GM19372 (cell line): ENCODE results near the gene ZNF254.
A peak's percentile ranks its signal among the peaks of the same experiment; 100 is the strongest.
"Not testable (repeated sequence)": the region's sequence is repeated elsewhere in the genome, so short reads cannot be mapped to it uniquely, and the experiment has no call there.

Experiments used
- ATAC-seq: cut with Tn5 transposase; IDR thresholded peaks from one replicate; pipeline ENCODE4 v1.9.1; 2021; ENCODE audit warnings: mild to moderate bottlenecking, low read depth, moderate library complexity; ENCODE audit not compliant: unreplicated experiment

The ZNF254 gene

DNA sequence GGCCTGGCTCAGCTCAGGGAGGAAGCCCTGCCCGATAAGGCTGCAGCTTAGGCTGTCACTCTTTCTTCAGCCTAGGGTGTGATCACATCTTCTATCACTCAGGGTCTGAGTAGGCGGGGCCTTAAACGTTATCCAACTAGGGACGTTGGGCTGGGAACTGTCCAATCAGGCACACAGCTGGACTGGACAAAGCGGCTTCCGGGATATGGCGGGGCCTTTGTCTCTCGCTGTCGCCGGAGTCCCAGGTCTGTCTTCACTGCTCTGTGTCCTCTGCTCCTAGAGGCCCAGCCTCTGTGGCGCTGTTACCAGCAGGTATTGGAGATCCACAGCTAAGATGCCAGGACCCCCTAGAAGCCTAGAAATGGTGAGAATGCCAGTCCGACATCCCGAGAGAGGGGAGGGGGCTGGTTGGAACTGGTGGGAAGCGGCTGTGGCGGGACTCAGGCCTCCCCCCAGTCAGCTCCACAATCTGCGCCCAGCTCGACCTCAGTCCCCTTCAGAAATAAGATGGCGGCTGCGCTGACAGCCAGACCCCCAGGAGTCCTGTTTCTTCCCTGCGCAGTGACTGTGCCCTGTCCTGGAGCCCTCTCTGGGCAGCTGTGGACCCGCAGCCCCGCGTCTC is at the start of gene ZNF254:
Gene ZNF254 (plus strand): TSS at position 214 of the 622 bp plus-strand sequence. CDS start 121 bp downstream, at position 335.
- peak; percentile 98 for ATAC-seq

- ATAC-seq, result no peak
These were observed 46.4 kb upstream of the ZNF254 start for GRCh38 chr19:24040621-24041020.

- not testable (repeated sequence) for ATAC-seq
These were observed 45.7 kb upstream of the ZNF254 start for GRCh38 chr19:24041326-24041725.

- ATAC-seq, result no peak
These were observed 40.4 kb upstream of the ZNF254 start for GRCh38 chr19:24046550-24046949.

- no peak for ATAC-seq
These were observed 38.7 kb upstream of the ZNF254 start for GRCh38 chr19:24048261-24048660.

GRCh38 chr19:24049537-24049936 is 37.5 kb upstream of the ZNF254 start:
- ATAC-seq, result no peak

- no peak for ATAC-seq
These were observed 35.5 kb upstream of the ZNF254 start for GRCh38 chr19:24051516-24051915.

GRCh38 chr19:24052811-24053210 is 34.2 kb upstream of the ZNF254 start:
- no peak for ATAC-seq

- no peak for ATAC-seq
These were observed 33.4 kb upstream of the ZNF254 start for GRCh38 chr19:24053601-24054000.

DNA sequence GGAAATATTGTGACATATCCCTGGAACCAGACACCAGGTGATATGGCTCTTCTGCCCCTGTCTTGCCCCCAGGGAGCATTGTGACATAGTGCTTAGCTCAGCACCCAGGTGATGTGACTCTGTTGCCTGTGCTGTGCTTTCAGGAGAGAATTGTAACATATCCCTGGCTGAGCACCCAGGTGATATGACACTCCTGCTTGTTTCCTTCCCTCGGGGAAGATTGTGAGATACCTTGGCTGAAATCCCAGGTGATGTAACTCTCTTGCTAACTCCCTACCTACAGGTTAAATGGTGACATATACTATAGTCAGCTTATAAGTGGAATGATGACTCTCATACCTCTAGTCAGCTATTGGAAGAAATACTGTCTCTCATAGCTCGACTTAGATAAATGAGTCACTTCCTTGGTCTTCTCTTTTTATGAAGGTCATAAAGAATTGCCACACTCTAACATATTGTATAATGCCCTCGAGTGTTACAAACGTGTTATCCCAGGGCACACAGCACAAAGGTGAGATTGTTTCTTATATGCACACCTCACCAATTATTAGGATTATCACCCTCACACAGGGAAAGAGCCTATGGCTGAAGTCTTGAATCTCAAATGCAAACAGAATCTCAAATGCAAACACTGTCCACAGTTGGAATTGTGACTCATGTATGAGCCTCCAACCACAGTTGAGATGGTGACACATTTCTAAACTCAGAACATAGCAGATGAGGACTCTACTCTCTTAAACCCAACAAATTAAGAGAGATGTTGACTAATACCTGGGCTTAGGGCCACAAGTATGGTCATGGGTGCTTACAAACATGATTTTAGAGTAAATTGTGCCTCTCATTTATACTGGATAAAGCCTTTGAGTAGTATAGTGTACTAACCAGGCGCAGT is 32.7 kb upstream of the ZNF254 start:
- ATAC-seq, result no peak

- ATAC-seq, result no peak
These were observed 31.4 kb upstream of the ZNF254 start for GRCh38 chr19:24055548-24055947.

GRCh38 chr19:24057144-24057543 is 29.8 kb upstream of the ZNF254 start:
- no peak for ATAC-seq

- ATAC-seq, result no peak
These were observed 27.3 kb upstream of the ZNF254 start for GRCh38 chr19:24059563-24060295.

DNA sequence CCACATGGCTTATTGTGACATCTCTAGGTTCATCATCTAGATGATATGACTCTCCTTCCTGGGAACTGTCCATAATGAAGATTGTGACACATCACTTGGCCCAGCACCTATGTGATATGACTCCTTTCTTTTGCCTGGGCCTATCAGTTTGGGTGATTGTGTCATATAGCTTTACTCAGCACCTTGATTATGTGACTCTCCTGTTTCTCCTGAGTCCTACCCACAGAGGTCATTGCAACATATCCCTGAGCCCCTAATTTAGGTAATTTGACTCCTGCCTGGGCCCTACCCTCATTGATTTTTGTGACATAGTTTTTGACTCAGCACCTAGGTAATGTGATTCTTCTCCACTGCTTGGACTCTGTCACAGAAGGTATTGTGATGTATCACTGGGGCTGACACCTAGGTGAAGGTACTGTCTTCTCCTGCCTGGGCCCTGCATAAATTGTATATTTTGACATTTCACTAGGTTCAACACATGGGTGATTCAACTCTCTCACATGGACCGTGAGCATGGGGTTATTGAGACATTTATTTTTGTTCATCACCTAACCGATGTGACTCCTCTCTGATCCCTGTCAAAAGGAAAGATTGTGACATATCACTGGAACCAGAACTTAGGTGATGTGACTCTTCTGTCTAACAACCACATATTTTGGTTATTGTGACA is 26.2 kb upstream of the ZNF254 start:
- ATAC-seq, result no peak

DNA sequence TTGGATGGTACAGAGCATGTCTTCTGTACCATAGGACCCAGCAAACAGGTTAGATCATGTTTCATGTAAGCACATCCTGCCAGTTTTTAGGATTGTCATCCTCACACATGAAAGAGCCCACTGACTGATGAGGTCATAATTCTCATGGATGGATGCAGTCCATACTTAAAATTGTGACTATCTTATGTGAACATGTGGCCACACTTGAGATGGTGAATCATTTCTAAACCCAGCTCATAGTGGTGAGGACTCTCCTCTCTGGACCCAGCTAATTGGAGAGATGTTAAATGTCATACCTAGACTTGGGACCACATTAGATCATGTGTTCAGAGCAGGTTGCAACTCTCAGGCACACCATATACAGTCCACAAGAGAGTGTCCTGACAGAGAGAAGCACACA is 24.8 kb upstream of the ZNF254 start:
- ATAC-seq, result no peak

- ATAC-seq, result no peak
These were observed 23.7 kb upstream of the ZNF254 start for GRCh38 chr19:24063295-24063694.

- no peak for ATAC-seq
These were observed 22.8 kb upstream of the ZNF254 start for GRCh38 chr19:24064175-24064574.

GRCh38 chr19:24065243-24065642 is 21.7 kb upstream of the ZNF254 start:
- no peak for ATAC-seq

- no peak for ATAC-seq
These were observed 21.0 kb upstream of the ZNF254 start for GRCh38 chr19:24065865-24066604.
